Measurements from ENCODE around the gene RFFL. TPM values are rescaled to one million over a fixed set of nuclear protein-coding genes. Genes with fewer than 3 reads are reported as not detected.

Gene RFFL
- total and polyA plus RNA-seq, 9 of the 15 experiments (the other 6 are each of a cell fraction or from before 2014, with no cell fraction given), result 3.4 to 18.1 (median 12.8) TPM

- TF ChIP-seq NCOA4 (IDR thresholded peaks at IDR 0.05; ENCODE audit: partially characterized antibody) (no peak), FIP1L1 (IDR thresholded peaks at IDR 0.05; ENCODE audit: low read depth, low read length, poor library complexity, severe bottlenecking) (no peak), NCOR1 (IDR thresholded peaks at IDR 0.05) (no peak), OTX1 (CRISPR knock-in tag; IDR thresholded peaks at IDR 0.05) (no peak), ZFP1 (CRISPR knock-in tag; IDR thresholded peaks at IDR 0.05) (no peak), PCBP1 (IDR thresholded peaks at IDR 0.05; ENCODE audit: low read depth, low read length, poor library complexity, severe bottlenecking) (no peak), POLR2AphosphoS5 (IDR thresholded peaks at IDR 0.05; ENCODE audit: control insufficient read depth, insufficient read depth, low read depth, low read length) (no peak), ZBTB5 (IDR thresholded peaks at IDR 0.05) (no peak), ESRRB (CRISPR knock-in tag; IDR thresholded peaks at IDR 0.05; ENCODE audit: borderline replicate concordance) (no peak), SP1 (CRISPR knock-in tag; IDR thresholded peaks at IDR 0.05) (no peak), SRF (CRISPR knock-in tag; IDR thresholded peaks at IDR 0.05) (no peak), ZNF384 (IDR thresholded peaks at IDR 0.05; ENCODE audit: low read depth, low read length) (no peak), SREBF2 (CRISPR knock-in tag; IDR thresholded peaks at IDR 0.05) (no peak), CCAR2 (IDR thresholded peaks at IDR 0.05; ENCODE audit: low read depth, low read length) (no peak), RFX5 (IDR thresholded peaks at IDR 0.05; ENCODE audit: low read depth, low read length) (no peak), MTA2 (IDR thresholded peaks at IDR 0.05; ENCODE audit: low read depth) (no peak), ZNF717 (CRISPR knock-in tag; IDR thresholded peaks at IDR 0.05) (no peak), TEAD2 (tag; IDR thresholded peaks at IDR 0.05) (no peak), ZNF696 (CRISPR knock-in tag; conservative IDR thresholded peaks at IDR 0.05) (no peak), ZNF165 (CRISPR knock-in tag; IDR thresholded peaks at IDR 0.05; ENCODE audit: borderline replicate concordance) (no peak), HEY1 (CRISPR knock-in tag; IDR thresholded peaks at IDR 0.05; ENCODE audit: borderline replicate concordance) (no peak), ZFX (CRISPR knock-in tag; IDR thresholded peaks at IDR 0.05) (no peak), PCBP2 (IDR thresholded peaks at IDR 0.05; ENCODE audit: low read depth, low read length, poor library complexity, severe bottlenecking) (no peak), RAD21 (CRISPR knock-in tag; conservative IDR thresholded peaks at IDR 0.05 in 1 of 2, IDR thresholded peaks at IDR 0.05 in 1 of 2) (no peak), RBM14 (IDR thresholded peaks at IDR 0.05; ENCODE audit: borderline replicate concordance, insufficient read depth, low read depth, low read length) (no peak)
- TF ChIP-seq, protein P1, sequence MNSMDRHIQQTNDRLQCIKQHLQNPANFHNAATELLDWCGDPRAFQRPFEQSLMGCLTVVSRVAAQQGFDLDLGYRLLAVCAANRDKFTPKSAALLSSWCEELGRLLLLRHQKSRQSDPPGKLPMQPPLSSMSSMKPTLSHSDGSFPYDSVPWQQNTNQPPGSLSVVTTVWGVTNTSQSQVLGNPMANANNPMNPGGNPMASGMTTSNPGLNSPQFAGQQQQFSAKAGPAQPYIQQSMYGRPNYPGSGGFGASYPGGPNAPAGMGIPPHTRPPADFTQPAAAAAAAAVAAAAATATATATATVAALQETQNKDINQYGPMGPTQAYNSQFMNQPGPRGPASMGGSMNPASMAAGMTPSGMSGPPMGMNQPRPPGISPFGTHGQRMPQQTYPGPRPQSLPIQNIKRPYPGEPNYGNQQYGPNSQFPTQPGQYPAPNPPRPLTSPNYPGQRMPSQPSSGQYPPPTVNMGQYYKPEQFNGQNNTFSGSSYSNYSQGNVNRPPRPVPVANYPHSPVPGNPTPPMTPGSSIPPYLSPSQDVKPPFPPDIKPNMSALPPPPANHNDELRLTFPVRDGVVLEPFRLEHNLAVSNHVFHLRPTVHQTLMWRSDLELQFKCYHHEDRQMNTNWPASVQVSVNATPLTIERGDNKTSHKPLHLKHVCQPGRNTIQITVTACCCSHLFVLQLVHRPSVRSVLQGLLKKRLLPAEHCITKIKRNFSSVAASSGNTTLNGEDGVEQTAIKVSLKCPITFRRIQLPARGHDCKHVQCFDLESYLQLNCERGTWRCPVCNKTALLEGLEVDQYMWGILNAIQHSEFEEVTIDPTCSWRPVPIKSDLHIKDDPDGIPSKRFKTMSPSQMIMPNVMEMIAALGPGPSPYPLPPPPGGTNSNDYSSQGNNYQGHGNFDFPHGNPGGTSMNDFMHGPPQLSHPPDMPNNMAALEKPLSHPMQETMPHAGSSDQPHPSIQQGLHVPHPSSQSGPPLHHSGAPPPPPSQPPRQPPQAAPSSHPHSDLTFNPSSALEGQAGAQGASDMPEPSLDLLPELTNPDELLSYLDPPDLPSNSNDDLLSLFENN (IDR thresholded peaks at IDR 0.05; ENCODE audit: low read depth in 2 of 2, low read length in 2 of 2), result no peak
These were observed 12.3 kb downstream of the RFFL start (continued) for GRCh38 chr17:35051183-35051578.

Measured in K562 (cell line).